PC-3 (cell line): ENCODE data around the gene CAPNS1.

ENCODE experiments used
- EZH2 ChIP-seq: fragments of 300-600 bp; sonication (generic); IDR thresholded peaks from one replicate; pipeline ENCODE4 v1.6.1; 2017; ENCODE audit warnings: antibody characterized with exemption, mild to moderate bottlenecking, low read length; ENCODE audit not compliant: unreplicated experiment
- TF ChIP-seq, protein P1 (sequence below): fragments of 300-600 bp; sonication (generic); conservative IDR thresholded peaks from 2 replicates; pipeline ENCODE4 v1.5.1; 2017; ENCODE audit warnings: antibody characterized with exemption, low read depth, mild to moderate bottlenecking, low read length

GRCh38 chr19:36106441-36106840, 33.4 kb upstream of the CAPNS1 start:
- no peak for TF ChIP-seq EZH2
- TF ChIP-seq, protein P1, sequence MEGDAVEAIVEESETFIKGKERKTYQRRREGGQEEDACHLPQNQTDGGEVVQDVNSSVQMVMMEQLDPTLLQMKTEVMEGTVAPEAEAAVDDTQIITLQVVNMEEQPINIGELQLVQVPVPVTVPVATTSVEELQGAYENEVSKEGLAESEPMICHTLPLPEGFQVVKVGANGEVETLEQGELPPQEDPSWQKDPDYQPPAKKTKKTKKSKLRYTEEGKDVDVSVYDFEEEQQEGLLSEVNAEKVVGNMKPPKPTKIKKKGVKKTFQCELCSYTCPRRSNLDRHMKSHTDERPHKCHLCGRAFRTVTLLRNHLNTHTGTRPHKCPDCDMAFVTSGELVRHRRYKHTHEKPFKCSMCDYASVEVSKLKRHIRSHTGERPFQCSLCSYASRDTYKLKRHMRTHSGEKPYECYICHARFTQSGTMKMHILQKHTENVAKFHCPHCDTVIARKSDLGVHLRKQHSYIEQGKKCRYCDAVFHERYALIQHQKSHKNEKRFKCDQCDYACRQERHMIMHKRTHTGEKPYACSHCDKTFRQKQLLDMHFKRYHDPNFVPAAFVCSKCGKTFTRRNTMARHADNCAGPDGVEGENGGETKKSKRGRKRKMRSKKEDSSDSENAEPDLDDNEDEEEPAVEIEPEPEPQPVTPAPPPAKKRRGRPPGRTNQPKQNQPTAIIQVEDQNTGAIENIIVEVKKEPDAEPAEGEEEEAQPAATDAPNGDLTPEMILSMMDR: no peak
